Neuronal stem cell (in vitro differentiated cells): ENCODE data around the gene LHFPL2.

Experiments
- DNase-seq: peaks from one replicate; pipeline ENCODE4 v3.0.0-alpha.2; 2013; ENCODE audit warnings: low spot score
- H2AFZ ChIP-seq: one replicate; pipeline ENCODE4 v1.6.1; 2013; ENCODE audit warnings: mild to moderate bottlenecking, low read length, inconsistent platforms
- H2AK5ac ChIP-seq: 2 replicates; pipeline ENCODE4 v1.6.1; 2013; ENCODE audit warnings: low read depth, mild to moderate bottlenecking, inconsistent platforms, low read length, moderate library complexity, mixed read lengths
- H2BK120ac ChIP-seq: 2 replicates; pipeline ENCODE4 v1.6.1; 2013; ENCODE audit warnings: low read depth, mild to moderate bottlenecking, inconsistent platforms, low read length, moderate library complexity, mixed read lengths
- H2BK12ac ChIP-seq: one replicate; pipeline ENCODE4 v1.6.1; 2013; ENCODE audit warnings: low read length, inconsistent platforms
- H2BK15ac ChIP-seq: 2 replicates; pipeline ENCODE4 v1.6.1; 2013; ENCODE audit warnings: mild to moderate bottlenecking, low read length, inconsistent platforms, mixed read lengths
- H2BK5ac ChIP-seq: one replicate; pipeline ENCODE4 v1.6.1; 2013; ENCODE audit warnings: inconsistent platforms, mild to moderate bottlenecking, low read length, moderate library complexity
- H3K14ac ChIP-seq: one replicate; pipeline ENCODE4 v1.6.1; 2013; ENCODE audit warnings: low read length, inconsistent platforms
- H3K18ac ChIP-seq: 2 replicates; pipeline ENCODE4 v1.6.1; 2013; ENCODE audit warnings: low read length, inconsistent platforms
- H3K23ac ChIP-seq: 2 replicates; pipeline ENCODE4 v1.6.1; 2013; ENCODE audit warnings: low read depth, mild to moderate bottlenecking, mixed read lengths, low read length, inconsistent platforms; ENCODE audit not compliant: poor library complexity
- H3K27ac ChIP-seq: replicated peaks from 3 replicates; pipeline ENCODE4 v1.5.1; 2013; ENCODE audit warnings: low read length, inconsistent platforms
- H3K27me3 ChIP-seq, 3 experiments: 2 replicates each; pipeline ENCODE4 v1.6.1; 2013; ENCODE audit warnings: low read length in 3 of 3, mild to moderate bottlenecking in 2 of 3, inconsistent platforms in 1 of 3, low read depth in 1 of 3, mixed read lengths in 1 of 3, moderate library complexity in 1 of 3; ENCODE audit not compliant: control insufficient read depth in 3 of 3, insufficient read depth in 3 of 3
- H3K36me3 ChIP-seq, 2 donors: replicated peaks in 1 of 2; 2 replicates each; pipeline ENCODE4 v1.6.1; 2013; ENCODE audit warnings: low read length in 2 of 2; ENCODE audit not compliant: control insufficient read depth in 2 of 2, insufficient read depth in 2 of 2
- H3K4ac ChIP-seq: 2 replicates; pipeline ENCODE4 v1.6.1; 2013; ENCODE audit warnings: inconsistent platforms, mild to moderate bottlenecking, low read length, moderate library complexity
- H3K4me1 ChIP-seq, 2 donors: 1 replicate in 1 of 2; 2 replicates in 1 of 2; pipeline ENCODE4 v1.6.1; 2013; ENCODE audit warnings: low read length in 2 of 2, low read depth in 1 of 2; ENCODE audit not compliant: control insufficient read depth in 2 of 2, insufficient read depth in 1 of 2
- H3K4me2 ChIP-seq: one replicate; pipeline ENCODE4 v1.6.1; 2013; ENCODE audit warnings: mild to moderate bottlenecking, low read length, inconsistent platforms; ENCODE audit not compliant: insufficient read depth, poor library complexity, severe bottlenecking
- H3K4me3 ChIP-seq, 2 donors: 2 replicates each; pipeline ENCODE4 v1.5.1; 2013; ENCODE audit warnings: low read length in 2 of 2, mild to moderate bottlenecking in 2 of 2, inconsistent platforms in 1 of 2, moderate library complexity in 1 of 2
- H3K79me1 ChIP-seq: one replicate; pipeline ENCODE4 v1.6.1; 2013; ENCODE audit warnings: low read depth, mild to moderate bottlenecking, inconsistent platforms, low read length, moderate library complexity
- H3K9ac ChIP-seq: one replicate; pipeline ENCODE4 v1.6.1; 2013; ENCODE audit warnings: mild to moderate bottlenecking, low read depth, low read length, inconsistent platforms; ENCODE audit not compliant: poor library complexity
- H3K9me3 ChIP-seq, 2 donors: replicated peaks in 1 of 2; 2 replicates each; pipeline versions ENCODE3 to v1.6.1; 2013; ENCODE audit warnings: low read length in 2 of 2, mild to moderate bottlenecking in 2 of 2, inconsistent platforms in 1 of 2, low read depth in 1 of 2, mixed read lengths in 1 of 2, moderate library complexity in 1 of 2; ENCODE audit not compliant: control insufficient read depth in 2 of 2, insufficient read depth in 1 of 2
- H4K8ac ChIP-seq: one replicate; pipeline ENCODE4 v1.6.1; 2013; ENCODE audit warnings: low read depth, mild to moderate bottlenecking, inconsistent platforms, low read length, moderate library complexity
- H4K91ac ChIP-seq: one replicate; pipeline ENCODE4 v1.6.1; 2013; ENCODE audit warnings: low read length, low read depth, mild to moderate bottlenecking, inconsistent platforms; ENCODE audit not compliant: poor library complexity
- WGBS, 2 donors: extraction: QIAGEN DNeasy Blood & Tissue Kit; methylation state at CpG; one replicate each; pipeline ENCODE4 v1.1.7; 2013; ENCODE audit warnings: missing lambda C conversion rate in 2 of 2, mixed read lengths in 1 of 2; ENCODE audit not compliant: insufficient read length in 2 of 2, insufficient replicate concordance in 1 of 2; ENCODE audit errors: extremely low coverage in 2 of 2; 5-methylcytosine and 5-hydroxymethylcytosine counted together

LHFPL2 gene

DNA sequence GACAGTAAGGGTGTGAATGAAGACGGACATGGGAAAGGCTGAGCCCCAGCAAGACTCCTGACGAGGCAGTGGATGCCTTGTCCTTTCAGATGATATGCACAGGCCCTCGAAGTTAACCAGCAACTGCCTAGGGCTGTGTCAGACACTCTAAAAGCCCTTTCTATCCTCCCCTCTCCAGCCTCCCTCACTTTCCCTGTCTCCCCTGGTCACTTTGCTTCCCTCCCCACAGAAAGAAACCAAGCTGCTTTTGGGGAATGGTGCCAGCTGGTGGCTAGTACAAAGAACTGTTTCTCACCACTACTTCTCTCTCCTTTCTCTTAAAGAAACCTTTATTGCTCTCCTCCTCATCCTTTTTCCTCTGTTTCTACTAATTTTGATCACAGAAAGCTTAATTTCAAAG lies 21.4 kb downstream of the LHFPL2 start:
- Histone ChIP-seq H3K18ac (no peak overlapping the region), H2BK12ac (no peak overlapping the region), H3K4me2 (no peak overlapping the region), H4K91ac (no peak overlapping the region), H2BK15ac (no peak overlapping the region), H3K27ac (no peak overlapping the region), H3K36me3 (peaks cover 7 to 50% of the 10 kb centered on the region in 2 donors), H3K9ac (no peak overlapping the region), H3K9me3 (peaks cover 0 to under 1% of the 10 kb centered on the region in 2 donors), H2BK5ac (no peak overlapping the region), H3K4ac (no peak overlapping the region), H3K14ac (no peak overlapping the region), H2AFZ (no peak overlapping the region), H2BK120ac (no peak overlapping the region), H3K23ac (no peak overlapping the region), H3K4me1 (peaks cover 2 to 5% of the 10 kb centered on the region in 2 donors), H2AK5ac (no peak overlapping the region), H4K8ac (no peak overlapping the region), H3K4me3 (no peak overlapping the region), H3K27me3 (no peaks in the 10 kb centered on the region), H3K79me1 (no peaks in the 10 kb centered on the region)
- no peak for DNase-seq
- WGBS, 2 donors = no CpG with 5 or more reads among the region's 3 CpGs

DNA sequence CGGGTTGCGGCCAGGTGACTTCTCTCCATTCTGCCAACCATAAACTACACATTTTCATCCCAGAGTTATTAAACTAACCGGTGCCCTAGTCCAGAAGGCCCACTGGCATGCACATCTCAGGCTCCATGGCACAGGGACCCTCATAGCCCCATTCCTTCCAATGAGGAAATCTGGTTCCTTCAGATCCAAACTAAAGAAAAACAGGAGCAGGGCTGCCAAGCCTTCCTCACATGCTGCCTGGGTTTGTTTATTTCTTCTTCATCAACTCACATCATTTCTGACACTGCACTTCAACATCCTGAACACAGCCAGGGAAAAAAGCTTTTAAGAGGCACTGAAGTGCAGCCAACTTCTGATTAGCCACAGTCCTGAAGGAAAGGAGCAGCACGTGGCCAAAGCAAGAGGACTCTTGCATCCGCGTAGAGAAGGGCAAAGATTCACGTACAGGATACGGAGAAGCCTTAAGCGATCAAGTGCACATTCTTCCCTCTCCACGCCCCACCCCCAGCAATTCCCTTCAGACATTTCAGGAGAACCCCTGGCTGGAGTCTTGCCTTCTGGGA lies 22.5 kb downstream of the LHFPL2 start:
- Histone ChIP-seq H2BK12ac (no peak overlapping the region), H3K23ac (no peak overlapping the region), H3K9me3 (peaks cover 1 to 4% of the 10 kb centered on the region in 2 donors), H3K27me3 (no peaks in the 10 kb centered on the region), H3K27ac (no peak overlapping the region), H2BK120ac (no peak overlapping the region), H2AFZ (no peak overlapping the region), H3K4me3 (no peak overlapping the region), H2AK5ac (no peak overlapping the region), H3K79me1 (no peaks in the 10 kb centered on the region), H3K18ac (no peak overlapping the region), H2BK5ac (no peak overlapping the region), H2BK15ac (no peak overlapping the region), H3K36me3 (peaks cover 7 to 42% of the 10 kb centered on the region in 2 donors), H3K4ac (no peak overlapping the region), H4K91ac (no peak overlapping the region), H3K4me2 (no peak overlapping the region), H4K8ac (no peak overlapping the region), H3K9ac (no peak overlapping the region), H3K4me1 (peaks cover 2 to 5% of the 10 kb centered on the region in 2 donors), H3K14ac (no peak overlapping the region)
- WGBS, 2 donors = no CpG with 5 or more reads among the region's 10 CpGs
- DNase-seq = no peak

- Histone ChIP-seq H3K9me3 (peaks cover 5 to 12% of the 10 kb centered on the region in 2 donors), H3K4me1 (peaks cover 2 to 5% of the 10 kb centered on the region in 2 donors), H3K23ac (no peak overlapping the region), H3K27ac (no peak overlapping the region), H2BK15ac (no peak overlapping the region), H2BK120ac (no peak overlapping the region), H3K79me1 (no peaks in the 10 kb centered on the region), H3K36me3 (peaks cover 7 to 34% of the 10 kb centered on the region in 2 donors), H3K18ac (no peak overlapping the region), H2BK12ac (no peak overlapping the region), H4K91ac (no peak overlapping the region), H3K4me2 (no peak overlapping the region), H2BK5ac (no peak overlapping the region), H3K14ac (no peak overlapping the region), H3K4me3 (no peak overlapping the region), H2AFZ (no peak overlapping the region), H4K8ac (no peak overlapping the region), H3K4ac (no peak overlapping the region), H3K27me3 (no peaks in the 10 kb centered on the region), H3K9ac (no peak overlapping the region), H2AK5ac (no peak overlapping the region)
- no CpG with 5 or more reads among the region's 4 CpGs for WGBS, 2 donors
- DNase-seq = no peak
These were observed 23.6 kb downstream of the LHFPL2 start for GRCh38 chr5:78624992-78625391.

- no peak for DNase-seq
- Histone ChIP-seq H3K9ac (no peak overlapping the region), H3K4ac (no peak overlapping the region), H3K27me3 (no peaks in the 10 kb centered on the region), H3K79me1 (no peaks in the 10 kb centered on the region), H4K91ac (no peak overlapping the region), H3K4me3 (no peak overlapping the region), H4K8ac (no peak overlapping the region), H3K18ac (no peak overlapping the region), H2AK5ac (no peak overlapping the region), H3K27ac (no peak overlapping the region), H3K4me2 (no peak overlapping the region), H2BK5ac (no peak overlapping the region), H2BK12ac (no peak overlapping the region), H2BK120ac (no peak overlapping the region), H3K4me1 (peaks cover 2 to 5% of the 10 kb centered on the region in 2 donors), H3K36me3 (peaks cover 5 to 25% of the 10 kb centered on the region in 2 donors), H3K23ac (no peak overlapping the region), H2AFZ (no peak overlapping the region), H2BK15ac (no peak overlapping the region), H3K9me3 (peaks cover 5 to 12% of the 10 kb centered on the region in 2 donors), H3K14ac (no peak overlapping the region)
- WGBS, 2 donors = no CpG with 5 or more reads among the region's 2 CpGs
These were observed 24.5 kb downstream of the LHFPL2 start for GRCh38 chr5:78624011-78624541.
